ENCODE data around the gene IP6K3.

The IP6K3 gene

GRCh38 chr6:33738879-33739278 lies 7.8 kb downstream of the IP6K3 start:
- DNase-seq, result no peak

GRCh38 chr6:33738153-33738552 lies 8.6 kb downstream of the IP6K3 start:
- no peak for DNase-seq

GRCh38 chr6:33737267-33738026 lies 9.3 kb downstream of the IP6K3 start:
- DNase-seq, result no peak

GRCh38 chr6:33735216-33735615 lies 11.5 kb downstream of the IP6K3 start:
- DNase-seq, result no peak

GRCh38 chr6:33733709-33734007 lies 13.0 kb downstream of the IP6K3 start:
- no peak for DNase-seq

- DNase-seq, result peak; percentile 75
Observed at GRCh38 chr6:33732817-33733708, 13.6 kb downstream of the IP6K3 start.

GRCh38 chr6:33732385-33732784 lies 14.3 kb downstream of the IP6K3 start:
- no peak for DNase-seq

- DNase-seq, result no peak
Observed at GRCh38 chr6:33731751-33732282, 14.9 kb downstream of the IP6K3 start.

- no peak for DNase-seq
Observed at GRCh38 chr6:33731035-33731434, 15.7 kb downstream of the IP6K3 start.

- no peak for DNase-seq
Observed at GRCh38 chr6:33730611-33731010, 16.1 kb downstream of the IP6K3 start.

- DNase-seq, result no peak
Observed at GRCh38 chr6:33729059-33729458, 17.6 kb downstream of the IP6K3 start.

- no peak for DNase-seq
Observed at GRCh38 chr6:33728438-33728837, 18.3 kb downstream of the IP6K3 start.

GRCh38 chr6:33727932-33728331 lies 18.8 kb downstream of the IP6K3 start:
- DNase-seq, result no peak

- DNase-seq, result no peak
Observed at GRCh38 chr6:33727126-33727525, 19.6 kb downstream of the IP6K3 start.

- no peak for DNase-seq
Observed at GRCh38 chr6:33726696-33727095, 20.0 kb downstream of the IP6K3 start.

GRCh38 chr6:33725891-33726673 lies 20.6 kb downstream of the IP6K3 start:
- no peak for DNase-seq

- DNase-seq, result no peak
Observed at GRCh38 chr6:33725222-33725621, 21.5 kb downstream of the IP6K3 start.

GRCh38 chr6:33724102-33725023 lies 22.3 kb downstream of the IP6K3 start:
- DNase-seq, result no peak

GRCh38 chr6:33723371-33724085 lies 23.2 kb downstream of the IP6K3 start:
- no peak for DNase-seq

GRCh38 chr6:33722103-33722623 lies 24.5 kb downstream of the IP6K3 start:
- no peak for DNase-seq

GRCh38 chr6:33721508-33721907 lies 25.2 kb downstream of the IP6K3 start:
- no peak for DNase-seq

Measured in islet precursor cell (in vitro differentiated cells).